IMR-90 (cell line): Measurements from ENCODE around the gene ZNF346. TPM values are rescaled to one million over a fixed set of nuclear protein-coding genes. Genes with fewer than 3 reads are reported as not detected.

Experiments
- ATAC-seq: fragments of 200-7000 bp; cut with Tn5 transposase; 2 replicates; pipeline ENCODE4 v1.9.1; 2020; ENCODE audit warnings: low read depth, mild to moderate bottlenecking, moderate library complexity
- BruUV-seq: library from RNA; stranded (reverse); fragments of 400-500 nt; replicated peaks from 2 replicates; lab custom pipeline; 2021; lab: Mats Ljungman, UMichigan
- CTCF ChIA-PET: fragments of 300-600 bp; formaldehyde crosslinking; extraction: SDS; loops from one replicate; lab custom pipeline; 2021; ENCODE audit warnings: antibody characterized with exemption; lab: Yijun Ruan, JAX
- POLR2A ChIA-PET: fragments of 300-600 bp; sonication (Branson Sonifier 250); formaldehyde crosslinking; loops from one replicate; lab custom pipeline; 2022; ENCODE audit warnings: antibody characterized with exemption; ENCODE audit not compliant: unreplicated experiment; lab: Charles Lee
- DNase-seq: peaks from one replicate; pipeline ENCODE4 v3.0.0; 2013
- H2AFZ ChIP-seq: replicated peaks from 2 replicates; pipeline ENCODE3; 2013; ENCODE audit warnings: low read length, mild to moderate bottlenecking; ENCODE audit not compliant: poor library complexity
- H2AK5ac ChIP-seq: 2 replicates; pipeline ENCODE4 v1.6.1; 2013; ENCODE audit warnings: low read depth, low read length, inconsistent platforms
- H2AK9ac ChIP-seq: replicated peaks from 2 replicates; pipeline ENCODE3; 2013; ENCODE audit warnings: mild to moderate bottlenecking, low read depth, low read length, moderate library complexity; ENCODE audit not compliant: poor library complexity
- H2BK120ac ChIP-seq: 2 replicates; pipeline ENCODE4 v1.6.1; 2013; ENCODE audit warnings: low read depth, low read length, inconsistent platforms
- H2BK15ac ChIP-seq: 3 replicates; pipeline ENCODE4 v1.6.1; 2013; ENCODE audit warnings: low read depth, low read length, inconsistent platforms
- H2BK20ac ChIP-seq: 2 replicates; pipeline ENCODE4 v1.6.1; 2013; ENCODE audit warnings: low read depth, mild to moderate bottlenecking, inconsistent platforms, low read length, moderate library complexity
- H2BK5ac ChIP-seq: 2 replicates; pipeline ENCODE4 v1.6.1; 2013; ENCODE audit warnings: mild to moderate bottlenecking, low read depth, low read length, inconsistent platforms; ENCODE audit not compliant: poor library complexity, severe bottlenecking
- H3K14ac ChIP-seq: replicated peaks from 2 replicates; pipeline ENCODE4 v1.6.1; 2013; ENCODE audit warnings: low read depth, low read length, inconsistent platforms
- H3K18ac ChIP-seq: 2 replicates; pipeline ENCODE4 v1.6.1; 2013; ENCODE audit warnings: low read depth, low read length, control low read depth
- H3K23ac ChIP-seq: 2 replicates; pipeline ENCODE4 v1.6.1; 2013; ENCODE audit warnings: low read depth, low read length, inconsistent platforms
- H3K27ac ChIP-seq: 2 replicates; pipeline ENCODE4 v1.5.1; 2013; ENCODE audit warnings: mild to moderate bottlenecking, control low read depth, low read length; ENCODE audit not compliant: insufficient read depth
- H3K27me3 ChIP-seq: 2 replicates; pipeline ENCODE4 v1.6.1; 2013; ENCODE audit warnings: low read length; ENCODE audit not compliant: control insufficient read depth, insufficient read depth
- H3K36me3 ChIP-seq: 2 replicates; pipeline ENCODE4 v1.6.1; 2013; ENCODE audit warnings: low read length, mixed read lengths; ENCODE audit not compliant: control insufficient read depth, insufficient read depth
- H3K4ac ChIP-seq: 2 replicates; pipeline ENCODE4 v1.6.1; 2013; ENCODE audit warnings: low read depth, low read length, inconsistent platforms
- H3K4me1 ChIP-seq: 2 replicates; pipeline ENCODE4 v1.6.1; 2013; ENCODE audit warnings: low read length, mixed read lengths; ENCODE audit not compliant: control insufficient read depth, insufficient read depth
- H3K4me2 ChIP-seq: 2 replicates; pipeline ENCODE4 v1.6.1; 2013; ENCODE audit warnings: low read depth, mild to moderate bottlenecking, control low read depth, low read length, moderate library complexity
- H3K4me3 ChIP-seq: 2 replicates; pipeline ENCODE4 v1.5.1; 2013; ENCODE audit warnings: low read depth, mild to moderate bottlenecking, control low read depth, low read length, moderate library complexity; ENCODE audit not compliant: insufficient read depth
- H3K56ac ChIP-seq: 2 replicates; pipeline ENCODE4 v1.6.1; 2013; ENCODE audit warnings: low read length, inconsistent platforms; ENCODE audit not compliant: insufficient read depth; ENCODE audit errors: extremely low read depth
- H3K79me1 ChIP-seq, 2 experiments: 2 replicates each; pipeline ENCODE4 v1.6.1; 2013; ENCODE audit warnings: low read length in 2 of 2, inconsistent platforms in 1 of 2, low read depth in 1 of 2
- H3K9ac ChIP-seq: 2 replicates; pipeline ENCODE4 v1.6.1; 2013; ENCODE audit warnings: low read depth, low read length, control low read depth
- H3K9me1 ChIP-seq: 2 replicates; pipeline ENCODE4 v1.6.1; 2013; ENCODE audit warnings: low read length, inconsistent platforms; ENCODE audit not compliant: insufficient read depth
- H3K9me3 ChIP-seq: 2 replicates; pipeline ENCODE4 v1.6.1; 2013; ENCODE audit warnings: low read length; ENCODE audit not compliant: control insufficient read depth, insufficient read depth
- H4K20me1 ChIP-seq: 2 replicates; pipeline ENCODE4 v1.6.1; 2013; ENCODE audit warnings: low read length, inconsistent platforms; ENCODE audit not compliant: insufficient read depth
- H4K5ac ChIP-seq: 2 replicates; pipeline ENCODE4 v1.6.1; 2013; ENCODE audit warnings: mild to moderate bottlenecking, low read depth, low read length, control low read depth
- H4K8ac ChIP-seq, 2 experiments: 2 replicates each; pipeline ENCODE4 v1.6.1; 2013; ENCODE audit warnings: low read depth in 2 of 2, low read length in 2 of 2, control low read depth in 1 of 2, inconsistent platforms in 1 of 2
- H4K91ac ChIP-seq: 2 replicates; pipeline ENCODE4 v1.6.1; 2013; ENCODE audit warnings: low read depth, low read length, inconsistent platforms; ENCODE audit not compliant: insufficient read depth
- MAFK ChIP-seq: IDR thresholded peaks from 2 replicates; pipeline ENCODE4 v1.6.1; 2012; ENCODE audit warnings: low read depth, low read length, improper control_type of control experiment
- RCOR1 ChIP-seq: IDR thresholded peaks from 2 replicates; pipeline ENCODE4 v1.6.1; 2012; ENCODE audit warnings: mild to moderate bottlenecking, low read length, improper control_type of control experiment; ENCODE audit not compliant: insufficient replicate concordance
- WGBS, 2 experiments: methylation state at CpG; one replicate each; pipeline versions ENCODE4 v1.1.5 to v1.1.7; 2013; ENCODE audit warnings: missing lambda C conversion rate in 2 of 2; ENCODE audit not compliant: insufficient read length in 1 of 2; ENCODE audit errors: extremely low coverage in 2 of 2; 5-methylcytosine and 5-hydroxymethylcytosine counted together
- dilution Hi-C: fragments of 300-500 bp; cut with HindIII; formaldehyde crosslinking; loops from one replicate; pipeline ENCODE4 v1.14.3; 2018; ENCODE audit warnings: low sequenced_read_pairs; ENCODE audit not compliant: unreplicated experiment
- in situ Hi-C: fragments of 300-500 bp; cut with MboI; formaldehyde crosslinking; loops from 3 replicates; pipeline ENCODE4 v1.14.3; 2019; ENCODE audit warnings: low sequenced_read_pairs, inconsistent platforms, mixed read lengths
- intact Hi-C: fragments of 100-400 bp; cut with micrococcal nuclease; formaldehyde crosslinking; loops from 2 replicates; pipeline ENCODE4 v1.10.0; 2022
- polyA plus RNA-seq, 3 experiments: library from polyadenylated mRNA; depleted of rRNA; stranded (reverse); fragments of >200 nt; gene quantifications; 2 replicates each; pipeline ENCODE4 v1.2.3, GENCODE V29; 2012; ENCODE audit warnings: low replicate concordance in 1 of 3
- total RNA-seq: library from RNA; depleted of rRNA; stranded (reverse); fragments of >200 nt; gene quantifications from 2 replicates; pipeline ENCODE4 v1.2.3, GENCODE V29; 2012
- TF ChIP-seq, protein P1 (sequence below): fragments of 150-350 bp; IDR thresholded peaks from 2 replicates; pipeline ENCODE4 v1.6.1; 2017; ENCODE audit warnings: mild to moderate bottlenecking, antibody characterized with exemption, low read length, low read depth

ZNF346 gene
- total and polyA plus RNA-seq, 2 of the 4 experiments (the other 2 are of a cell fraction): 15.1 to 17.0 TPM

- no peak overlapping the region for H2AK9ac ChIP-seq
- H3K4me1 ChIP-seq: peaks cover 2% of the 10 kb centered on the region
- intact Hi-C loops: no loop called here
- H3K9ac ChIP-seq: no peak overlapping the region
- no peak overlapping the region for H4K91ac ChIP-seq
- peaks cover 20 to 33% of the 10 kb centered on the region in 2 experiments for H3K79me1 ChIP-seq
- H2BK20ac ChIP-seq: no peak overlapping the region
- H4K8ac ChIP-seq: no peak overlapping the region
- in situ Hi-C loops: no loop called here
- H2AFZ ChIP-seq: no peak overlapping the region
- no peak overlapping the region for H2BK15ac ChIP-seq
- TF ChIP-seq RCOR1 (no peak), MAFK (no peak)
- TF ChIP-seq, protein P1, sequence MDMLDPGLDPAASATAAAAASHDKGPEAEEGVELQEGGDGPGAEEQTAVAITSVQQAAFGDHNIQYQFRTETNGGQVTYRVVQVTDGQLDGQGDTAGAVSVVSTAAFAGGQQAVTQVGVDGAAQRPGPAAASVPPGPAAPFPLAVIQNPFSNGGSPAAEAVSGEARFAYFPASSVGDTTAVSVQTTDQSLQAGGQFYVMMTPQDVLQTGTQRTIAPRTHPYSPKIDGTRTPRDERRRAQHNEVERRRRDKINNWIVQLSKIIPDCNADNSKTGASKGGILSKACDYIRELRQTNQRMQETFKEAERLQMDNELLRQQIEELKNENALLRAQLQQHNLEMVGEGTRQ: no peak
- H3K27ac ChIP-seq: no peak overlapping the region
- no peak overlapping the region for H3K23ac ChIP-seq
- no peak overlapping the region for H3K56ac ChIP-seq
- no peak overlapping the region for H2BK120ac ChIP-seq
- ChIA-PET POLR2A (no interaction called here), CTCF (interaction anchor here (1.7 kb wide), 1 partner anchor 20 kb away, joined by 3 read pairs; the partner anchor contains the start of gene ZNF346)
- no peaks in the 10 kb centered on the region for H3K27me3 ChIP-seq
- no peak overlapping the region for H3K14ac ChIP-seq
- no peak overlapping the region for H3K4me2 ChIP-seq
- no peak for ATAC-seq
- H4K5ac ChIP-seq: no peak overlapping the region
- peaks cover 21% of the 10 kb centered on the region for H3K36me3 ChIP-seq
- H3K4me3 ChIP-seq: no peak overlapping the region
- H2BK5ac ChIP-seq: no peak overlapping the region
- no peak for DNase-seq
- H3K18ac ChIP-seq: no peak overlapping the region
- peaks cover 5% of the 10 kb centered on the region for H3K9me1 ChIP-seq
- no peaks in the 10 kb centered on the region; the same call in 1 of the 2 replicates for H4K20me1 ChIP-seq
- H2AK5ac ChIP-seq: no peak overlapping the region
- dilution Hi-C loops: no loop called here
- no TSS peak for BruUV-seq
- H3K4ac ChIP-seq: no peak overlapping the region
- WGBS, 2 experiments: no CpG with 5 or more reads among the region's 2 CpGs
- no peaks in the 10 kb centered on the region for H3K9me3 ChIP-seq
These were observed 19.4 kb downstream of the ZNF346 start for GRCh38 chr5:177041936-177042335.
